Gastrocnemius medialis (tissue), 4 donors: Measurements from ENCODE around the gene AFF3. TPM values are rescaled to one million over a fixed set of nuclear protein-coding genes. Genes with fewer than 3 reads are reported as not detected.
A peak's percentile ranks its signal among the peaks of the same experiment; 100 is the strongest.

Experiments
- ATAC-seq, 2 donors: fragments of 150-250 bp; one replicate each; pipeline ENCODE4 v1.9.1; 2016
- DNase-seq, 2 donors: peaks; one replicate each; pipeline ENCODE4 v3.0.0-alpha.2; 2019
- H3K27ac ChIP-seq, 4 donors: fragments of 200-600 bp; sonication (generic); 1 replicate in 1 of 4; 2 replicates in 3 of 4; pipeline ENCODE4 v1.5.1; 2016 to 2018; ENCODE audit warnings: mild to moderate bottlenecking in 2 of 4, moderate library complexity in 1 of 4
- H3K27me3 ChIP-seq, 3 donors: fragments of 200-600 bp; sonication (generic) in 2 of 3; 1 replicate in 1 of 3; 2 replicates in 2 of 3; pipeline versions ENCODE4 v1.5.1 to v1.6.0; 2016 to 2019; ENCODE audit warnings: mild to moderate bottlenecking in 1 of 3, moderate library complexity in 1 of 3
- H3K36me3 ChIP-seq, 2 donors: fragments of 200-600 bp; sonication (generic) in 1 of 2; one replicate each; pipeline ENCODE4 v1.5.1; 2017 to 2018
- H3K4me1 ChIP-seq, 2 donors: fragments of 200-600 bp; sonication (generic) in 1 of 2; one replicate each; pipeline ENCODE4 v1.5.1; 2016 to 2017; ENCODE audit warnings: mild to moderate bottlenecking in 2 of 2
- H3K4me3 ChIP-seq, 4 donors: fragments of 200-600 bp; sonication (generic) in 3 of 4; 1 replicate in 1 of 4; 2 replicates in 3 of 4; pipeline ENCODE4 v1.5.1; 2016 to 2019; ENCODE audit warnings: mild to moderate bottlenecking in 2 of 4
- H3K9me3 ChIP-seq, 3 donors: fragments of 200-600 bp; sonication (generic) in 2 of 3; 1 replicate in 1 of 3; 2 replicates in 2 of 3; pipeline ENCODE4 v1.5.1; 2016 to 2019
- CTCF ChIP-seq, 5 experiments: fragments of 450-650 bp in 3 of 5; fragments of 200-600 bp in 2 of 5; sonication (generic) in 2 of 5; IDR thresholded peaks in 4 of 5; conservative IDR thresholded peaks in 1 of 5; 1 replicate in 4 of 5; 2 replicates in 1 of 5; pipeline ENCODE4 v1.5.1; 2016 to 2019; ENCODE audit warnings: antibody characterized with exemption in 5 of 5, mild to moderate bottlenecking in 3 of 5, moderate library complexity in 3 of 5
- POLR2A ChIP-seq, 2 donors: fragments of 450-650 bp; IDR thresholded peaks; one replicate each; pipeline ENCODE4 v1.6.1; 2017; ENCODE audit warnings: antibody characterized with exemption in 2 of 2, mild to moderate bottlenecking in 2 of 2, moderate library complexity in 2 of 2
- in situ Hi-C, 4 donors: fragments of 200-750 bp; cut with MboI; loops; one replicate each; pipeline versions ENCODE4 v1.15.0 to v1.8.0; 2017; ENCODE audit warnings: low sequenced_read_pairs in 4 of 4
- intact Hi-C: fragments of 100-400 bp; cut with DNase I; formaldehyde crosslinking; loops from one replicate; pipeline ENCODE4 v1.15.1; 2023; ENCODE audit warnings: low total_unique reads
- total RNA-seq, 4 donors: library from RNA; depleted of rRNA; stranded (reverse); fragments of >200 nt; gene quantifications; one replicate each; pipeline versions ENCODE4 v1.1.0 to v1.2.3, GENCODE V29; 2016

AFF3 gene
- total RNA-seq, 4 donors from 2014 or later, result 0.22 to 0.55 (median 0.47) TPM

- ATAC-seq (no peak), DNase-seq (no peak)
- intact Hi-C loops (no loop called here), in situ Hi-C loops (no loop called here)
- Histone ChIP-seq H3K9me3 (no peaks in the 10 kb centered on the region), H3K4me3 (no peak overlapping the region), H3K27me3 (peaks cover 0 to 2% (median 0%) of the 10 kb centered on the region in 3 donors), H3K36me3 (no peaks in the 10 kb centered on the region), H3K4me1 (no peaks in the 10 kb centered on the region), H3K27ac (no peak overlapping the region)
- TF ChIP-seq POLR2A (IDR thresholded peaks at IDR 0.05) (no peak), CTCF (IDR thresholded peaks at IDR 0.05 in 4 of 5, conservative IDR thresholded peaks at IDR 0.05 in 1 of 5) (no peak)
Observed at GRCh38 chr2:99970292-99970868, 172.0 kb downstream of the AFF3 start.

GRCh38 chr2:99961196-99961913 is 181.0 kb downstream of the AFF3 start:
- no peaks in the 10 kb centered on the region for H3K27me3 ChIP-seq
- no peaks in the 10 kb centered on the region for H3K9me3 ChIP-seq
- H3K4me3 ChIP-seq, result no peak overlapping the region
- no peak for DNase-seq
- H3K27ac ChIP-seq, result no peak overlapping the region
- H3K36me3 ChIP-seq, result no peaks in the 10 kb centered on the region
- no peak for TF ChIP-seq POLR2A (IDR thresholded peaks at IDR 0.05)
- no peak for TF ChIP-seq CTCF (IDR thresholded peaks at IDR 0.05 in 4 of 5, conservative IDR thresholded peaks at IDR 0.05 in 1 of 5)
- ATAC-seq, result no peak
- peaks cover 0 to 4% of the 10 kb centered on the region in 2 donors for H3K4me1 ChIP-seq
- in situ Hi-C loops, result no loop called here
- intact Hi-C loops, result no loop called here

DNA sequence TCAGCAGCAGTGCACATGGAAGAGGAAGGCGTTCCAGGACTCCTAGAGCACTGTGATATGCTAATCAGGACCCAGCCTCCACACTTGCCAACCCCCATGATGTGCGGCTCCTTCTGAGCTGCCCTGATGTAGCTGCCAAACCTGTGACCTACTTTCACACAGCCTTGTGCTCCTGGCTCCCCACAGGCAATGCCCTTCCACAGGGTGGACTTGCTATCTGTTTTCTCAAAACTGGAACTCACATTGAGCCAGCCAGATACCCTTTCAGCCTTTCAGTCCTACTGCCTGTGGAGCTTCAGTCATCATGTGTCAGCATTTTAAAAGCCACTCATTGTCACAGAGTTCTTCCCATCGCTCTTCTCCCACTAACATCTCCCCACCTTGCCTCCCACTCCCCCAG is 181.6 kb downstream of the AFF3 start:
- no peaks in the 10 kb centered on the region for H3K36me3 ChIP-seq
- no peak for TF ChIP-seq POLR2A (IDR thresholded peaks at IDR 0.05)
- TF ChIP-seq CTCF (IDR thresholded peaks at IDR 0.05 in 4 of 5, conservative IDR thresholded peaks at IDR 0.05 in 1 of 5), result no peak
- no peaks in the 10 kb centered on the region for H3K9me3 ChIP-seq
- DNase-seq (peak in 1 of 2 donors; percentile 10), ATAC-seq (peak in 1 of 2 donors; percentile 24)
- no peak overlapping the region for H3K4me3 ChIP-seq
- H3K4me1 ChIP-seq, result peaks cover 0 to 4% of the 10 kb centered on the region in 2 donors
- H3K27ac ChIP-seq, result no peak overlapping the region
- no peaks in the 10 kb centered on the region for H3K27me3 ChIP-seq
- intact Hi-C loops (no loop called here), in situ Hi-C loops (no loop called here)

GRCh38 chr2:99960291-99960690 is 182.1 kb downstream of the AFF3 start:
- Histone ChIP-seq H3K4me1 (peaks cover 0 to 4% of the 10 kb centered on the region in 2 donors), H3K27me3 (no peaks in the 10 kb centered on the region), H3K27ac (no peak overlapping the region), H3K9me3 (no peaks in the 10 kb centered on the region), H3K36me3 (no peaks in the 10 kb centered on the region), H3K4me3 (no peak overlapping the region)
- TF ChIP-seq CTCF (IDR thresholded peaks at IDR 0.05 in 4 of 5, conservative IDR thresholded peaks at IDR 0.05 in 1 of 5) (no peak), POLR2A (IDR thresholded peaks at IDR 0.05) (no peak)
- ATAC-seq (no peak), DNase-seq (no peak)
- in situ Hi-C loops, result no loop called here
- intact Hi-C loops, result no loop called here
